ENCODE data around the gene CCL15.
"Not testable (repeated sequence)": the region's sequence is repeated elsewhere in the genome, so short reads cannot be mapped to it uniquely, and the experiment has no call there.

Gene CCL15

GRCh38 chr17:36001110-36001771, at the start of gene CCL15:
TSS of gene CCL15 (minus strand) at chr17:36001553. CDS start at chr17:36001492, 61 bp downstream.
- DNase-seq: no peak

DNA sequence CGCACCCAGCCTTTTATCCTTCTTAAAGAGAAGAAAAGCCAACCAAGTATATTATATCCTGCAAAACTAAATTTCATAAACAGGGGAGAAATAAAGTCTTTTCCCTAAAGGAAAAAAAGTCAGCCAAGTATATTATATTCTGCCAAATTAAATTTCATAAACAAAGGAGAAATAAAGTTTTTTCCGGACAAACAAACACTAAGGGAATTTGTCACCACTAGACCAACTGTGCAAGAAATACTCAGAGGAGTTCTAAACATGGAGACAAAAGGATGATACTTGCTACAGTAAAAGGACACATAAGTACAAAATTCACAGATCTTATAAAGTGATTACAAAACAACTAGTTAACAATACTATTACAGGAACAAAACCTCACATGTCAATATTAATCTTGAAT, 48.3 kb upstream of the CCL15 start:
- DNase-seq: no peak

- no peak for DNase-seq
Observed at GRCh38 chr17:36048066-36048465, 46.7 kb upstream of the CCL15 start.

DNA sequence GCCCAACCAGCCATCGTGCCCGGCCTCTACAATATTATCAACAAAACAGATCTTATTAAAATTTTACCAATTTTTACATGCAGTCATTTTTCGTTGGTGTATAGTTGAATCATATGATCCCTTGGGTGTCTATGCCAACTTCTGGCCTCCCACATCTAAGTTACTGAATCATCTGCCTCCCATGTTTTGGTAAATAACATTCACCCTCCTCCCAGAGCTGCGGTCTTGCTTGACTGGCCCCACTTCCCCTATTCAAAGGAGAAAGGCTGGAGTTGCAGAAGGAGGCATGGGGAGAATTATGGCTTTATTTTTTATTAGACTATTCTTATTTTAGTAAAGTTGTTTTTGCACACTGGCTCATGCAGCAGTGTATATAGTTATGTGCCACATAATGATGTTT, 34.9 kb upstream of the CCL15 start:
- no peak for DNase-seq

DNA sequence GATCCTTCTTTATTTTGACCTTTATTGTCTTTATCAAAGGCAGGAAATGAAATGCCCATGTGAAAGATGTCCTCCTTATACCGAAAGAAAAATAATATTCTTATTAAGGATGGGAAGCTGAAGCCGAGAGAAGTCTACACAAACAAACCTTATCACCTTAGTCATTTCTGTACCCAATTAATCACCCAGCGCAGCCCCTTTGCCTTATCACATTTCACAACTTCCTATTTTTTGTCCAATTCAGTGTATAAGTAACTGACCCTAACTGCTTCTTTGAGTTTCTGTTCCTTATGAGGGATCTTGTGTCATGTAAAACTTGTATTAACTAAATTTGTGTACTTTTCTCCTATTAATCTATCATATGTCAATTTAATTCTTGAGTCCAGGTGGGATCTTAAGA, 32.8 kb upstream of the CCL15 start:
- no peak for DNase-seq

DNA sequence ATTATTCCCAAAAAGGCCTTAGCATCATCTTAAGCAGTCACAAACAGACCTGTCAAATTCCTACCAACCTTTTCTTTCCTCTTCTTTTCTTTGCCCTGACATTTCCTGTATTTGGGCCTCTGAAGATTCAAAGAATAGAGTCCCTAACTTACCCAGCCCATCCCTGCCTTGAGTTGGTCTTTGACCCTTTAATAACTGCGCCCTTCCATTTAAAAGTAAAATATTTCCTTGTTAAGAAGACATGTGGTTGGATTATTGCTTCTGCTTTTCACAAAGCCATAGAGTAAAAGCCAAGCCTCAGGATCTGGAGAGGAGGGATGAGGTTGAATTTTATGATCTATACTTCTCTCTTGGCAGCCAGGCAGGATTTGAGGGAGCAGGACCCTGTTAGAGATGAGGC, 29.6 kb upstream of the CCL15 start:
- DNase-seq: no peak

GRCh38 chr17:36027761-36028160, 26.4 kb upstream of the CCL15 start:
- DNase-seq: no peak

- no peak for DNase-seq
Observed at GRCh38 chr17:36024106-36024869, 22.9 kb upstream of the CCL15 start.

- DNase-seq: no peak
Observed at GRCh38 chr17:36019423-36019822, 18.1 kb upstream of the CCL15 start.

DNA sequence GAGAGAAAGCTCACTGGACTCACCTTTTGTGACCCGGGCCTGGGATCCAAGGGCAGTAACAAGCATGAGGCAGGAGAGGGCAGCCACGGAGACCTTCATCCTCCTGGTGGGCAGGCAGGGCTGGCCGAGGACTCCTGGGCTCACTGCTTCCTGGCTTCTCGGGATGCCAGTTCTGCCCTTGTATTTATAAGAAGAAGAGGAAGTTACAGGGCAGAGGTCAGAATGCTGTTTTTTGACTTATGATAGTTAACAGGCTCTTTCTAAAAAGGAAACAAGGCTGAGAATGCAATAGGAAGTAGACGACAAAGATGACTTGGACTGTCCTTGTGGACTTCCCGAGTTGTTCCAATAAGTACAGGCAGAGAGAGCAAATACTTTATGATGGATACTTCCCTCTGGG, 16.4 kb upstream of the CCL15 start, which contains the start of gene CCL23:
TSS of gene CCL23 (minus strand) at position 174 of the 400 bp plus-strand sequence. CDS start at position 99, 75 bp downstream.
- DNase-seq: no peak

DNA sequence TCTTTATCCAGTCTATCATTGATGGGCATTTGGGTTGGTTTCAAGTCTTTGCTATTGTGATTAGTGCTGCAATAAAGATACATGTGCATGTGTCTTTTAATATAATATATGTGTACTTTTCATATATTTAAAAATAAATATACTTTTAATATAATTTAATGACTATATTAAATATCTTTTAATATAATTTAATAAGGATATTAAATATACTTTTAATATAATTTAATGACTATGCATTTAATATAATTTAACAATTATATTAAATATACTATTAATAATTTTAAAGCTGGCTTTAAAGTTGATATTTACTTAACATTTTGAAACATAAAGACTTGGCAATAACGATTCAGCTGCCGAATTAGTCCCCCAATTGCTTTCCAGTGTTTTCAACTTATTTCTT, 15.2 kb upstream of the CCL15 start:
- DNase-seq: no peak

DNA sequence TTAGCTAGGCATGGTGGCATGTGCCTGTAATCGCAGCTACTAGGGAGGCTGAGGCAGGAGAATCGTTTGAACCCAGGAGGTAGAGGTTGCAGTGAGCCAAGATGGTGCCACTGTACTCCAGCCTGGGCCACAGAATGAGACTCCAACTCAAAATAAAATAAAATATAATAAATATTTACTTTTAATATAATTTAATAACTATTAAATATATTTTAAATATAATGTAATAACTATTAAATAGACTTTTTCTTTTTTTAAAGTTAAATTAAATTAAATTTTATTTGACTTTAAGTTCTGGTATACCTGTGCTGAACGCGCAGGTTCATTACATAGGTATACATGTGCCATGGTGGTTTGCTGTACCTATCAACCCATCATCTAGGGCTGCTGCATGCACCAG, 14.5 kb upstream of the CCL15 start:
- DNase-seq: not testable (repeated sequence)

DNA sequence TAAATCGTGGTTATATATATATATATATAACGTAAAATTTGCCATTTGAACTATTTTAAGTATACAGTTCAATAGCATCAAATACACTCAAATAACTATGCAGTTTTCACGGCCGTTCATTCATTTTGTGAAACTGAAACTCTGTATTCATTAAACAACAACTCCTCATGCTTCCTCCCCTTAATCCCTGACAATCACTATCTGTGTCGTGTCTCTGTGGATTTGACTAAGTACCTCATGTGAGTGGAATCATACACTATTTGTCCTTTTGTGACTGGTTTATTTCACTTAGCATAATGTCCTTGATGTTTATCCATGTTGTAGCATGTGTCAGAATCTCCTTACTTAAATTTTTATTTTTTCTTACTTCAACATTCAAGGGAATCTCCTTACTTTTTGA, 13.6 kb upstream of the CCL15 start:
- no peak for DNase-seq

GRCh38 chr17:36011201-36011600, 9.8 kb upstream of the CCL15 start:
- no peak for DNase-seq

GRCh38 chr17:36008998-36009665, 7.8 kb upstream of the CCL15 start:
- peak; percentile 38 for DNase-seq

DNA sequence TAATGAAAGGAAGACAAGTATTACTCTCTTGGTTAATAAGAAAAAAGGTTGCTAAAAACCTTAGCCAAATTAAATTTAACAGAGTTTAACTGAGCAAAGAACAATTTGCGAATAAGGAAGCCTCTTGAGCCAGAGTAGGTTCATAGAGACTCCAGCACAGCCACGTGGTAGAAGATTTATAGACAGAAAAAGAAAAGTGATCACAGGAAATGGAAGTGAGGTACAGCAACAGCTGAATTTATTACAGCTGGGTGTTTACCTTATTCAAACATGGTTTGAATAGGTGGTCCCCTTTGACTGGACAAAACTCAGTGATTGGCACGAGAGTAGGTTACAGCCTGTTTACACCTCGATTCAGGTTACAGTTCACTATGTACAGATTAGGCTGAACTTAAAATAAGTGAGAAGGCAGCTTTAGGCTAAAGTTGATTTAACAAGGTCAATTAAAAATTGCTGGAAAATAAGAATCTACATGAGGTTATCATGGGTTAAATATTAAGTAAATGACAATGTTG, 3.3 kb upstream of the CCL15 start:
- no peak for DNase-seq

- no peak for DNase-seq
Observed at GRCh38 chr17:36002631-36003030, 1.3 kb upstream of the CCL15 start.

- no peak for DNase-seq
Observed at GRCh38 chr17:36001862-36002603, 680 bp upstream of the CCL15 start.

DNA sequence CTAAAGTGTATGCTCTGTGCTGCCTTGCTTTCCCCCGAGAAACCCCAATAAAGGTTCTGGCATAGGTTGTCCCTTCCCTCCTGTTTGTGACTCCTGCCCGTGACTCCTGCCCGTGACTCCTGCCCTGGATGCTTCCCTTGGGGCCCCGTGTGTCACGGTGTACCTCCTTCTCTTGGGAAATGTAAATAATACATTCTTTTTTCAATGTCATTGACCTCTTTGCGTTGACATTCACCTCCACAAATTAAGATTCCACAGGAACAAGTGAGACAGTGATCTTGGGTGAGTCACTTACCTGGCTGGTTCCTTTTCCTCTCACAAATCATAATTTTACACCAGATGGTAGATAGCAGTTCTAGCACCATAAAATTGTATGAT, 632 bp downstream of the CCL15 start:
- no peak for DNase-seq

DNA sequence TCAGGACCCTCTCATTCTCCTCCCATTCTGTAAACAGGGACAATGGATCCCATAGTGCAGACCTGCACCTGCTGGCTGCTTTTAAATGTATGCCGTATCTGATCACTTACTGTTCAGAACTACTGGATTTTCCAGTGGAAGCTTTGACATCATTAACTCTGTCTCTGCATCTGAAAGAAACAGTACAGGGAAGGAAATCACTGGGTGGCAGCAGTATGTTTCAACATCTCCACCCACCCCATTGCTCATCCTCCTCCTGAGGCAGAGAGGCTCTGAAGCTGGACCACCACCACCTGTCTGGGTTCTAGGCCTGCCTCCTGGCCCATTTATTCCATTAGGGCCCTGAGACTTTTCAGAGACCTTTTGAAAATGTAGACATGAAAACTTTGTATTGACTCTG, 2.6 kb downstream of the CCL15 start:
- no peak for DNase-seq

DNA sequence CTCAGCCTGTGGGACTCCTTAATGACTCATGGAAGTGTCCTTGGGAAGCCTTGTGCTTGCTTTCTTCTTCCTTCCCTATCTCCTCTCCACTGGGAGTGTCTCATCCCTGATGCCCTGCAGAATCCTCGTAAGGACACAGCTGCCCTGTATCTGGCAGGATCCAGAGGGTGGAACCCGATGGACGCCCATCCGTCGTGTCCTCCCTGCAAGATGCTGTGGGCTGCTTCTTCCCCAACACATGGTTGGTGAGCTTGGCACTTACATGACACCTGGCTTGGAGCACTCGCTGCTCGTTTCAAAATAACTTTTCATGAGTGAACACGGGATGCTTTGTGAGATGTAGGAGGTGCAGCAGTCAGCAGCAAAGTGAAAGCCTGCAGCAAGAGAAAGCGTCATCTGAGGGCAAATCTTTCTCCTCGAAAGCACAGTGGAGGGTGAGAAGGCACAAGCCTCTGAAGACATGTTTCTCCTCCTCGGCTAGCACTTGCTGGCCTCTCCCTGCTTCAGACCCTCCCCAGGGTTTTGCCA, 3.3 kb downstream of the CCL15 start:
- DNase-seq: no peak

GRCh38 chr17:35995346-35995745, 6.0 kb downstream of the CCL15 start:
- DNase-seq: not testable (repeated sequence)

GRCh38 chr17:35991075-35991474, 10.3 kb downstream of the CCL15 start:
- no peak for DNase-seq
